Ecto neural progenitor cell (in vitro differentiated cells): ENCODE measurements around the gene KIF3A.

Experiments
- DNase-seq: peaks from one replicate; pipeline ENCODE4 v3.0.0-alpha.2; 2018; ENCODE audit warnings: low spot score

Gene KIF3A

DNA sequence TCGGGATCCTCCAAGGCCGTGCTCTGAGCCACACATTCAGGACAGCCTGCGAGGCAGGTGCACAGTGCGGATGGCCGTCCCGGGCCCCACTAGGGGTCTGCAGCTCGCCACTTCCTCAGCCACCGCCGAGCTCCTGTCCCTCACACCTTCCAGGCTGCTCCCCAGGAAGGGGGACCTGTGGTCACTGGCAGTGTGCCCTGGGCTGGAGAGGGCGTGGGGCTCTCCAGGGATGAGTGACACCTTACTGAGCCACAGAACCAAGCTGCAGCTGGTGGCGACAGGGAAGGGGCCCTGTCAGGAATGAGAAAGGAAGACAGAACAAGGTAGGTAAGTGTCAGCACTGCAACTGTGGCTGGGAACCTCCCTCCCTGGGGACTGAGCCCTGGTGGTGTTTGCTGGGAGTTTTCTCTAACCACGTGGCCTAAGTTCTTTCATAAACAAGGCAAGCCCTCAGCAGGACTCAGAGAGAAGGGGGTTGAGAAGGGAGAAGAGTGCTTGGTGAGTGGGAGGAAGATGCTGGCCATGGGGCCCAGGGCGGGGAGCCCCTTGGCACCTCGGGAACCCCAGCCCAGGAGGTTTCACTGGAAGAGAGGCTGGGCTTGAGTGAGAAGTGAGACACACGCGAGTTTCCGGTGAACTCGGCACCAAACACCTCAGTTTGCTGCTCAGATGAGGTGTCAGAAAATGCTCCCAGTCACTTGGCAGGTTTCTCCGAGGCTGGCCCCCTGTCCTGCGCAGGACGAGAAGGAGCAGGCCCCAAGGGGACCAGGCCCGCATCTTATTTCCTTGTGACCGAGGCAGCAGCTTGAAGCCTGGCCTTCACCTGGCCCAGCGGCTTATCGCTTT is 74.2 kb downstream of the KIF3A start:
- DNase-seq: no peak

DNA sequence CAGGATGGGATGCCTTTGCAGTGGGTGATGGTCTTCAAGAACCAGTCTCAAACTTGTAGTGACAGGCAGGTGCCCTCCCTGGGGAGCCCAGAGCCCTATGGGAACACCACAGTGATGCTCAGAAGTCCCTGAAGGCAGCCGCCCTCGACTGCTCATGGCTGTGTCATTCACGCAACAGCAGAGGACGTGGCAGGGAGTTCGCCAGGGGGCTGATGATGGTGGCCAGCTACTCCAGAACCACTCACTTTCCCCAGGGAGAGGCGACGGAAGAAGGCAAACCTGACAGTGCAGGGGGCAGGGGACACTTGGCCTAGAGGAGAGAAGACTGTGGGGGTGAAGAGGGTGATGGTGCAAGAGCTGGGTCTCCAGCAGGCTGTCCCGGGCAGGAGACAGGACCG is 75.3 kb downstream of the KIF3A start:
- DNase-seq: no peak

DNA sequence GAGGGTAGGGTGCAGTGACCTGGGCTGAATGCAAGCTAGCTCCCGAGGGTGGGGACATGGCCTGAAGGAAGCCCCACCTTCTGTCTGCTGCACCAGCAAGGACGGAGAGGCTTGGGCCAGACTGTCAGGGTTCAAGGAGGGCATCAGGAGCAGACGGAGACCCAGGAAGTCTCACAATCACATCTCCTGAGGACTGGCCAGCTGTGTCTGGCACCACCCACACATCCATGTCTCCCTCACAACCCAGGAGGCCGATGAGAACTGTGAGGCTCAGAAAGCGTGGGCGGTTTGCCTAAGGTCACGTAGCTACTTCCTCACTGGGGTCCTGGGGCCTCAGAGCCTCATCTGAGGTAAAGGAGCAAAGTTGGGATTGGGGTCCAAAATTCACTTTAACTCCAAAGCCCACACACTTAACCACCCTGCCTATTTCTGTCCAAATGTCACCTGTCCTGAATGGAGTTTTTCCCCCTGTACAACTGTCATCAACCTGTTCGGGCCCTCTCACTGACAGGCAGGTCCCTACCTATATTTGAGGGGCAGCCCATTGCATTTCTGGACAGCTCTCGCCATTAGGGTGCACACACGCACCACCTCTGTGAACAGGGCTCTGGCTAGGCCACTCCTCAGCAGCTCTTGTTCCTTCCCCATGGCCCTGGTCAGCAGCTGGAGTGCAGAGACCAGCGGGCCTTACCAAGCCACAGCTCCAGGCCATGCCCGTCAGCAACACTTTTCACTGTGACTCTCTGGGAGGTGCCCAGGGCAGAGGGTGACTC is 75.9 kb downstream of the KIF3A start:
- DNase-seq: no peak

- no peak for DNase-seq
These were observed 77.5 kb downstream of the KIF3A start for GRCh38 chr5:132659598-132660493.

DNA sequence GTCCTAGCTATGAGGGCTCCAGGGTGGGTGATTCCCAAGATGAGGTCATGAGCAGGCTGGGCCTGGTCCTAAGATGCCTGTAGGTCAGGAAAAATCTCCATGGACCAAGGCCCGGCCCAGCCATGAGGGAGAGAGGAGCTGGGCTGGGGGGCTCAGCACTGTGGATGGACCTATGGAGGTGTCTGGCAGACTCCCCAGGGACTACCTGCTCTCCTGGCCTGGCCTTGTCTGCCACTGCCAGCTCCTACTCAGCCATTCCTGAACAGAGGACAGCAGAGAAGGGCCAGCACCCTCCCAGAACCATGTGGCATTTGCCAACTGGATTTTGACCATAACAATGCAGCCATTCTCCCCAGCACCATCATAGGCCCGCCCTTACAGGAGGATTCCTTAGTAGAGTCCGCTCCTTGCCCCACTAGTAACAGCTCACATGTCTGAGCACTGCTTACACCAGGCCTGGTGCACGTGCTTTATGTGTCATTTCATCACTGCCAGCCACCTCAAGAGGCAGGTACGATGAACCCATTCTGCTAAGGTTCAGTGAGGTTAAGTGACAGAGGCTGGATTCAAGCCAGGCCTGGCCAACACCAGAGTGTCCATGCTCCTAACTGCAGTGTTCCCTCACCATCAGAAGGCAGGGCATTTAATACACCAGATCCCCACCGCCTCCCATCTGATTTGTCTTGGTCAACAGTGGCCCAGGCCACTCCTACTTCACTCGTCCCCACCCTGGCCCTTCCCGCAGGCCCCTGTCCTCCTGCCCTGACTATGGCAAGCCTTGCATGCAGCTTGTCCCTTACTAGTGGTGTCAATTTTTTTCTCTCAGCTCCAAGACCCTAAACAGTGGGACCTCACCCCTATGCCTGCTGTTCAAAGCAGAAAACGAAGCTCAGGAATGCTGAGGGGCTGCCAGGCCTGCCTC is 78.7 kb downstream of the KIF3A start:
- no peak for DNase-seq

DNA sequence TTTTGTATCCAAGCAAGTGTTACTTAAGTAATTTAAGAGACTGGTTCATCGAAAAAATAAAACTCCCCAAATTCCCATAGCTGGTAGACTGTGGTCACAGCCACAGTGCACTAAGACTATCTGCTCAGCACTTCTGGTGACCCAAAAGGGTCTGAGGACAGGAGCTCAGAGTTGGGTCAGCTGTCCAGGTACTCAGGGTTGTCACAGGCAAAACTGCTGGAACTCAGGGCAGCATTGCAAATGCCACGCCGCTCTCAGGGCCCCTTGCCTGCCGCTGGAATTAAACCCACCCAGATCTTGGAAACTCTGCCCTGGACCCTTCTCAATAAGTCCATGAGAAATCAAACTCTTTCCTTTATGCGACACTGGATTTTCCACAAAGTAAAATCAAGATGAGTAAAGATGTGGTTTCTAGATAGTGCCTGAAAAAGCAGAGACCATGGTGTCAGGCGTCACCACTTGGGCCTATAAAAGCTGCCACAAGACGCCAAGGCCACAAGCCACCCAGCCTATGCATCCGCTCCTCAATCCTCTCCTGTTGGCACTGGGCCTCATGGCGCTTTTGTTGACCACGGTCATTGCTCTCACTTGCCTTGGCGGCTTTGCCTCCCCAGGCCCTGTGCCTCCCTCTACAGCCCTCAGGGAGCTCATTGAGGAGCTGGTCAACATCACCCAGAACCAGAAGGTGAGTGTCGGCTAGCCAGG is 79.5 kb downstream of the KIF3A start, which contains the start of gene IL13:
Gene IL13, plus strand, starts transcription at position 498 of the 705 bp plus-strand sequence. Its CDS starts 14 bp downstream, at position 512.
- DNase-seq: no peak

GRCh38 chr5:132656774-132657355 is 80.5 kb downstream of the KIF3A start:
- DNase-seq: no peak

GRCh38 chr5:132655821-132656773 is 81.2 kb downstream of the KIF3A start:
- DNase-seq: peak; percentile 67

DNA sequence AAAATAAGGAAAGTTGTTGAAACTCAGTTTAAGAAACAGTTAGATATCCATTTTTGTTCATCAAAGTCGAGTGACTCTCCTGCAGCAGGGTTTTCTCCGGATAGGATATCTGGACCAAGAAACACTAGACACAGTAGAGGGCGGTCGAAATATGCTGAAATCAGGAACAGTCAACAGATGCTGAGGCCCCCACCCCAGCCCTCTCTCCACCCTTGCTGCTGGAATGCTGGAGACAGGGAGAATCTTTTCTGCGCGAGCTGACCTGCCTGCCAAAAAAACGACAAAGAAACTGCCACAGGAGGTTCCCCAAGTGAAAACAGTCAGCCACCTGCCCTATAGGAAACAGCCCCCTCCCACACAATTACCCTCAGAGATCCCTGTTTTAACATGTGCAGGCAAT is 83.6 kb downstream of the KIF3A start:
- DNase-seq: no peak

GRCh38 chr5:132651838-132652469 is 85.4 kb downstream of the KIF3A start:
- DNase-seq: no peak

GRCh38 chr5:132648355-132648754 is 89.0 kb downstream of the KIF3A start:
- DNase-seq: no peak

DNA sequence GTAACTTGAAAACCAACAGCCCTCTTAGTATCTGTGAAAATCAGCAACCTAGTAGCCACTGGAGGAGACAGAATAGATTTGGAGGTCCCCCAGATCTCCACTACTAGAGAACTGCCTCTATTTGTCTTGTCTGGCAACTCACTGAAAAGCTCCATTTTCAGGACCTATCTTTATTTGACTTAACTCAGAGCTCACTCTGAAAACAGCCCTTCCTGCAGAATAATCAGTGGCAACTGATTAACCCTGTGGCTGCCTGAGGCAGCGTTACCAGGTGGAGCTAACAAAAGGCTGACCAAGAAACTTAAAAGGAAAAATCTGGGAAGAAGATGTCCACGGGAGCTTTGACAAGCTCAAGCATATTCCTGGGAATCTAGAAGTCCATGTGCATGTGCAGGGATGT is 89.9 kb downstream of the KIF3A start:
- no peak for DNase-seq

- no peak for DNase-seq
These were observed 90.6 kb downstream of the KIF3A start for GRCh38 chr5:132646583-132647266.

- no peak for DNase-seq
These were observed 93.2 kb downstream of the KIF3A start for GRCh38 chr5:132644177-132644576.
